H1 (cell line): Measurements from ENCODE around the gene MAST1.

ENCODE experiments used
- CHD1 ChIP-seq: IDR thresholded peaks from 2 replicates; pipeline ENCODE4 v1.6.1; 2012; ENCODE audit warnings: low read depth, low read length, improper control_type of control experiment
- GTF2F1 ChIP-seq: IDR thresholded peaks from 2 replicates; pipeline ENCODE4 v1.6.1; 2012; ENCODE audit warnings: low read depth, low read length, improper control_type of control experiment, borderline replicate concordance

- TF ChIP-seq GTF2F1: no peak
- no peak for TF ChIP-seq CHD1
Measured at GRCh38 chr19:12833418-12833737, 4.9 kb upstream of the MAST1 start.
